Occipital lobe (tissue), 2 donors: ENCODE data around the gene TMEM151A. TPM values are rescaled to one million over a fixed set of nuclear protein-coding genes. Genes with fewer than 3 reads are reported as not detected.
"Not testable (repeated sequence)": the region's sequence is repeated elsewhere in the genome, so short reads cannot be mapped to it uniquely, and the experiment has no call there.

Experiments used
- DNase-seq: peaks from one replicate; lab custom pipeline; 2025; lab: John Stamatoyannopoulos, UW
- total RNA-seq: library from RNA; depleted of rRNA; stranded (reverse); fragments of >200 nt; gene quantifications from one replicate; pipeline ENCODE4 v1.2.3, GENCODE V29; 2014

The TMEM151A gene
- total RNA-seq, 1 donor from 2014 or later, result 6.4 TPM

DNA sequence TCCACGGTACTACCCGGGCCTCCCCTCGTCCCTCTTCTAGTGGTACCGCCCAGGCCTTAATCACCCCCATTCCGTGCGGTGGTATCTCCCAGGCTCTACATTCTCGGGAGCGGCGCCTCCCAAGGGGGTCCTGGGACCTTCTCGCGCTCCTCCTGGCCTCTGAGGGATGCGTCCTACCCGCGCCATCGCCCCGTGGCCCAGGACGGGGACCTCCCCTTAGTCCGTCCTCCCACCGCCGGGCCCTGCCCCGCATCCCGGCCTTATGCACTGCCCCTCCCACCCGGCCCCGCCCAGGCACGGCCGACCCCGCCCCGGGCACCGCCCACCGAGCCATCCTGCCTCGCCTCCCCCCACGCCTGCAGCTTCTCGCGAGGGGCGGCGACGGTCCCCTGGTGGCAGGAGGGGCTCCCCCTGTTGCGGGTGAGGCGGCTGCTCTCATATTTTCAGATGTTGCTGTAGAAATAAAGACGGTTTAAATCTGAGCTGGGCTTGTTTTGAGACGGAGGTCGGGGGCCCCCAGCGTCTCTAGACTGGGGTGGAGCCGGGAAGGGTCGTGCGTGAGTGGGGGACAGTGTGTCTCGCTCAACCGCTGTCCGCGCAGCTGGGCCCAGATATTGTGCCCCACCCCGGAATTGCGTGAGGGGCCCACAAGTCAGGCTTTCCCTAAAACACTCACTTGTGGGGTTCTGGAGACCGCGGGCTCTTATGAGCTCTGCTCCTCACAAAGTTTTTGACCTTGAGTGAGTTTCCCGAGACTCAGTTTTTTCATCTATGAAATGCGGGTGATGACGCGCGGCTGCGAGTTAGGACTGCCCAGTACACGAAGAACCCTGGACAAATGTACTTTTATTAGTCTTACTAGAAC lies 24.1 kb upstream of the TMEM151A start:
- peak; percentile 70 for DNase-seq

DNA sequence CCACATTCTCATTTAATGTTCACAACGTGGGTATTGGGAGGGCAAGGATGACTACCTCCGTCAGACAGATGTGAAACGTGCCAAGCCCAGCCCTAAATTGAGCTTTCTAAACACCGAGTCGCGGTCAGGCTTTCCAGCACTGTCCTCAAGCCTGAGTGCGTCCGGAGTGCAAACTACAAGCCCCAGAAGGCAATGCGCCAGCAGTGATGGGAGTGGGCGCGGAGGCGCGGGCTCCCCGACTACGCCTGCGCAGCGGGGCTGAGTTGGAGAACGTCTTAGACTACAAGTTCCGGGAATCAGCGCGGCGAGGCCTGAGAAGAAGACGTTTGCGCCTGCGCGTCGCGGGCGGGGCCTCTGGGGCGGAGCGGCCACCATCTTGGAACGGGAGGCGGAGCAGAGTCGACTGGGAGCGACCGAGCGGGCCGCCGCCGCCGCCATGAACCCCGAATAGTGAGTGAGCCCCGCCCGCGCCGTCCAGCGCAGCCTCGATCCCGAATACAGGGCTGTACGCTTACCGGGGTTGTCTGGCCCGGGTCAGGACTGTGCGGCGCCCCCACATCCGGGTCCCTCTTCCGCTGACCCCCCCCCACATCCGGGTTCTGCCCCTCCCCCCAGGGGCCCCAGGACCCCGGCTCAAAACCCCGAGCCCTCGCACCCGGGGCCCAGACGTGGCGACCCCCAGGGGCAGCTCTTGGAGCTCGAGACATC lies 23.3 kb upstream of the TMEM151A start, which contains the start of gene RAB1B:
RAB1B (plus strand) TSS at position 396 of the 708 bp plus-strand sequence; CDS start at position 437, 41 bp downstream.
- DNase-seq, result peak; percentile 98

DNA sequence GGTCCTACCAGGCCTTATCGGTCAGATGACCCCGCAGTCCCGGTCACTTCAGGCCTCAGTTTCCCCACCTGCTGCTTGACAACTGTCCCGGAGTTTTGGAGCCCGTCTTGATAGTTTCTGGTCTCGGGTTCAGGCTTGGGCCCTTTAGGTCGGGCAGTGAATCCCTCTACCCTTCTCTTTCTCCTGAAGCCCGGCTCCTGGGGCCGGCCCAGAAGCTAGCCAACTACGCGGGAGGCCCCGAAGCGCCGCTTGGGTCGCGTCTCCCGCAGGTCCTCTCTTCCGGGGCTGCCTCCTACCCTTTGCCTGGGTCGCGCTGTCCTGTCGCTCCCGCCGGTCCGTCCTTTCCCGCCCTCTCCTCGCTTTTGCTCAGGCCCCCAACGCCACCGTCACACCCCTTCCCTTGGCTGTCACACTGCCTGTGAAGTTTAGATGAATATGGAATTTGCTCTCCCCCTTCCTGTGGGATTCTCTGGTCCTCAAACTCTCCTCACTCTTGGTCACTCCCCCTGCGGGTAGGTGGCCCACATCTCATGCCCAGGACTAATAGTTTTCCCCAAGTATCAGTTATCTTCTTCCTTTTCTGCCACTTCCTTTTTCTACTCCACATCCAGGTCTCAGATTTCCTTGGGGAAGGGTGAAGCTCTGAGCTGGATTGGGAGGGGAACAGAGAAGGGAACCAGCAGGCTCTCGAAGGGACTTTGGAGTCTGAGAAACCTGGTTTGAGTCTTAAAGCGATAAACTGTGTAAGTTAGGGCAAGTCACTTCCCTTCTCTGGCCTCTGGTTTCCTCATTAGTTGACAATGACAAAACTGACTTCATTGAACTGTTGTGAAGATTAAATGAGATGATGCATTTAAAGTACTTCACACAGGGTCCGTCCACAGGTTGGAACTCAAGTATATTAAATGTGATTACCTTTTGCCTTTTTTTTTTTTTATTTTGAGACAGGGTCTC lies 22.5 kb upstream of the TMEM151A start:
- no peak for DNase-seq

DNA sequence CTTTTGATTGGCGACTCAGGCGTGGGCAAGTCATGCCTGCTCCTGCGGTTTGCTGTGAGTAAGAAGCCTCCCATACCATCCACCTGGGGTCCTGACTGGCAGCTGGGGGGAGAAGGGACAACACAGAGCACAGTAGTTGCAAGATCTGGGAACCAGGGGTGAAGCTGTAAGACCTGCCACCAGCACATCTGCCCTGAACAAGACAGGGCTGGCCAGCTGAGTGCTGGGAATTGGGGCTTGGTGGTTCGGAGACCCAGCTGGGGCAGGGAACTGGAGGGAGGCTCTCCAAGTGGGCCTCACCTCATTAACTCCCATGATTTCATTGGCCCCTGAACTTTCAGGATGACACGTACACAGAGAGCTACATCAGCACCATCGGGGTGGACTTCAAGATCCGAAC lies 19.9 kb upstream of the TMEM151A start:
- DNase-seq, result no peak

DNA sequence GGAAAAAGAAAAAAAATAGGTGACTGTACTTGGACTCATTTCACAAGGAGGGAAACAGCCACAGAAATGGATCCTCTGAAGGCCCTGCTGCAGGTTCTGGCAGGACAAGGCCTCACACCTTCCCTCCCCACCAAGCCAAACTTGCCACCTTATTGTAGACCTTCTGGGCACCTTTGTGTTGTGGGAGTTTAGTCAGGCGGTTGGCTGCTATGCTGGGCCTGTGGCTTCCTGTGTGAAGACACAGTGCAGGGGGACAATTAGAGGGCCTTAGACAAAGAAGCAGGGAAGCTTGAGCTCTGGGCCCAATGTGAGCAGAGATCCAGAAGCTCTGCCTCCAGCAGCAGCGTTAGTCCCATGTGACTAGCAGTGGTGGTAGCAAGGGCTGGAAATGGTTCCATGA lies 19.1 kb upstream of the TMEM151A start:
- no peak for DNase-seq

DNA sequence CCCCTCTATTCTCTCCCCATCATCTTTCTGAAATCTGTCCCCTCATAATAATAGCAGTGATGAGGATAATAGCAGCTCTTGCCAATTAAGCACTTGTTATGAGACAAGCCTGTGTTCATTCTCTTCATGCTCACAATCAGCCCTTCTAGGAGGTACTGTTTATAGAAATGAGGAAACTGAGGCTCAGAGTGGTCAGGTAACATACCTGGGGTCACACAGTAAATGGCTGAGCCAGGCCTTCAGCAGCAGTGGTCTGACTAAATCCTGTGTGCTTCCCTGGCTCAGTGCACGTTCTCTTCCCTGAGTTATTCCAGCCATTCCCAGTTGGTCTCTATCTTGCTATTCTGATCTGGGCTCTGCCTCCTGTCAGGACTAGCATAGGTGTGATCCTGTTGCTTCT lies 17.5 kb upstream of the TMEM151A start:
- no peak for DNase-seq

DNA sequence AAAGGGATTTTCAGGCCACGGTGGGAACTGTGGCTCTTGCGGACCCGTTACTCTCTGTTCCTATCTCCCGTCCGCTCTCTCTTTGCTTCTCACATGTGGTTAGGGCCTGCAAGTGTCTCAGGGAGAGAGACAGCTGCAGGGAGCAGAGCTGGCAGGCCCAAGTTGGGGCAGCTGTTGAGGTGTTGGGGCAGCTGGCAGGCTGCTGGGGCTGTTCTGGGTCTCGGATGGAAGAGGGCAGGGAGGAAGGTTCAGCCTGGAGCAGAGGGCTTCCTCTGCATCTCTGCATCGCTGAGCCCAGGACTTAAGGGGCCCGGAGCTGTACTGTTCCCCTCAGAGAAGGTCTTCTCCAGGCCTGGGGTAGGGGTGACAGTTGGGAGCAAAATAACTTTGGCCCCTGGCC lies 16.3 kb upstream of the TMEM151A start:
- no peak for DNase-seq

DNA sequence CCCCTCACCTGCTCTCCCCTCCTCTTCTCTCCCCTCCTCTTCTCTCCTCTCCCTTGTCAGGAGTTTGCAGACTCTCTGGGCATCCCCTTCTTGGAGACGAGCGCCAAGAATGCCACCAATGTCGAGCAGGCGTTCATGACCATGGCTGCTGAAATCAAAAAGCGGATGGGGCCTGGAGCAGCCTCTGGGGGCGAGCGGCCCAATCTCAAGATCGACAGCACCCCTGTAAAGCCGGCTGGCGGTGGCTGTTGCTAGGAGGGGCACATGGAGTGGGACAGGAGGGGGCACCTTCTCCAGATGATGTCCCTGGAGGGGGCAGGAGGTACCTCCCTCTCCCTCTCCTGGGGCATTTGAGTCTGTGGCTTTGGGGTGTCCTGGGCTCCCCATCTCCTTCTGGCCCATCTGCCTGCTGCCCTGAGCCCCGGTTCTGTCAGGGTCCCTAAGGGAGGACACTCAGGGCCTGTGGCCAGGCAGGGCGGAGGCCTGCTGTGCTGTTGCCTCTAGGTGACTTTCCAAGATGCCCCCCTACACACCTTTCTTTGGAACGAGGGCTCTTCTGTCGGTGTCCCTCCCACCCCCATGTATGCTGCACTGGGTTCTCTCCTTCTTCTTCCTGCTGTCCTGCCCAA lies 15.6 kb upstream of the TMEM151A start:
- no peak for DNase-seq

DNA sequence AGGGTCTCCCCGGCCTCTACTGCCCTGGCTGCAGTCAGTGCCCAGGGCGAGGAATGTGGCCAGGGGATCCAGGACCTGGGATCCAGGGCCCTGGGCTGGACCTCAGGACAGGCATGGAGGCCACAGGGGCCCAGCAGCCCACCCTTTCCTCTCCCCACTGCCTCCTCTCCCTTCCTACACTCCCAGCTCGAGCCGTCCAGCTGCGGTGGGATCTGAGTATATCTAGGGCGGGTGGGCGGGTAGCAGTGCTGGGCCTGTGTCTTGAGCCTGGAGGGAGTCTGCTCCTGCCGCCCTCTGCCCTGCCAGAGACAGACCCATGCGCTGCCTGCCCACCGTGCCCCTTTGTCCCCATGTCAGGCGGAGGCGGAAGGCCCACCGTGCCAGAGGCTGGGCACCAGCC lies 15.1 kb upstream of the TMEM151A start:
- not testable (repeated sequence) for DNase-seq

DNA sequence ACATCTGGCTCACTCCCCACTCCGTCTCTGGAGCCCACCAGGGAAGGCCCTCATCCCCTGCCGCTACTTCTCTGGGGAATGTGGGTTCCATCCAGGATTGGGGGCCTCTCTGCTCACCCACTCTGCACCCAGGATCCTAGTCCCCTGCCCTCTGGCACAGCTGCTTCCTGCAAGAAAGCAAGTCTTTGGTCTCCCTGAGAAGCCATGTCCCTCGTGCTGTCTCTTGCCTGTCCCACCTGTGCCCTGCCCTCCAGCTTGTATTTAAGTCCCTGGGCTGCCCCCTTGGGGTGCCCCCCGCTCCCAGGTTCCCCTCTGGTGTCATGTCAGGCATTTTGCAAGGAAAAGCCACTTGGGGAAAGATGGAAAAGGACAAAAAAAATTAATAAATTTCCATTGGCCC lies 14.6 kb upstream of the TMEM151A start:
- DNase-seq, result not testable (repeated sequence)

DNA sequence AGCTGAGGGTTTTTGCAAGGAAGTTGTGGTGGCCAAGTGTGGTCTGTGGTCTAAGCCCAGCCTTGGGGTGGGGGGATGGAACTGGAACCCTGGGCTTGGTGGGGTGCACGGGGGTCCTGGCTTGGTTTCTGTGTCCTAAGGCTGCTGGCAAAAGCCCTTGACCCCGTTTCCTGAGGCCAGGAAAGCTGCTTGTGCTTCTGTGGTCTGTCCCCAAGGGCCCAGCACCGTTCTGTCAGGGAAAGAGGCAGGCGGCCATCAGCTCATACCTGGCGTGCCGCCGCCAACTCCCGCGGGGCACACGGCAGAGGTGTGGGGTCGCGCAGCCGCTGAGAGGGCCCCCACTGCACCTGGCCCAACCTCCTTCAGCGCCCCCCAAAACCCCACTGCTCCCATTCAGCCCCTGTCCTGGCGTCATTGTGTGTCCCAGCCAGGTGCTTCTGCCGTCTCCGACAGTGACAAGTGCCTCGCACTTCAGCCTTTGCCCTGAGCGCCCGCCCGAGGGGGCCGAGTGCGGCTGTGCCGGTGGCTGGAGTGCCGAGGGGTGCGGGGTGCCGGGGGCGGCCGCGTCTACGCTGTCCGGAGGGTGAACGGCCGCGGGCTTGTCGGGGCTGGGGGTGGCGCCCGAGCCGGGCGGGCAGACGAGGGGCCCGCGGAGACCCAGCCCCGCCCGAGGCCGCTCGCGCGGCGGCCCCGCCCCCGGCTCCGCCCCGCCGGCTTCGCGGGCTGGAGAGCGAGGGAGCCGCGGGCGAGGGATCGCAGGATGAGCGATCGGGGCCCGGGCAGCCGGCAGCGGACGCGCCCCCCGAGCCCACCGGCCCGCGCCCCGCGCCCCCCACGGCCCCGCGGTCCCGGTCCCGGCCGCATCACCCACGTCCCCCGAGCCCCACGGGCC lies 14.0 kb upstream of the TMEM151A start, which contains the start of gene CNIH2:
CNIH2 (plus strand) TSS at position 705 of the 892 bp plus-strand sequence. CDS start 282 bp downstream, outside the sequence.
- DNase-seq, result no peak

DNA sequence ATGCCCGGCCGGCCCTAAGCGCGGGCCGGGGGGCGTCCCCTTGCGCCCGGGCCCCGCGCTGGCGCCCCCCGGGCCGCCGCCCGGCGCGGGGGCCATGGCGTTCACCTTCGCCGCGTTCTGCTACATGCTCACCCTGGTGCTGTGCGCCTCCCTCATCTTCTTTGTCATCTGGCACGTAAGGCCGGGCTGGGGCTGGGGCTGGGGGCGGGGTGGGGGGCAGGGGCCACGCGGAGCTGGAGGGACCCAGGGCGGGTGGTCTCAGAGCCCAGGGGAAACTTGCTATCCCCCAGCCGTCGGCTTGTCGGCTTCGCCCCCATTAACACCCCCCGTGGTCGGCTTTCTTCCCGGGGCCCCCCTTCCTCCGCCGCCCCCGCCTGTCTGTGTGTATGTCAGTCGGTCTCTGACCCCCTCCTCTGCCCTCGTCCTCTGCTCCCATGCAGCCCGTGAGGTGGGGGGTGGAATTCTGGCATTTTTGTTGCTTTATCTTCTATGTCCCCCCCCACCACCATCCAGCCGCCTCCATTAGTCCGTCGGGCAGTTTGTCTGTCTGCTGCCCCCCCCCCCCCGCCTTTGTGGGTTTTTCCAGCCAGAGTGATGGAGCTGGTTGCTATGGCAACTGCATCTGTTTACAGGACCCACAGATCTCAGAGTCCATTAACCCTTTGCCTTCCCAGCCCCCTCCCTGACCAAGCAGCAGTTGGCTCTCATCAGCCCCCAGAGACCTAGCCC lies 13.2 kb upstream of the TMEM151A start:
- no peak for DNase-seq

DNA sequence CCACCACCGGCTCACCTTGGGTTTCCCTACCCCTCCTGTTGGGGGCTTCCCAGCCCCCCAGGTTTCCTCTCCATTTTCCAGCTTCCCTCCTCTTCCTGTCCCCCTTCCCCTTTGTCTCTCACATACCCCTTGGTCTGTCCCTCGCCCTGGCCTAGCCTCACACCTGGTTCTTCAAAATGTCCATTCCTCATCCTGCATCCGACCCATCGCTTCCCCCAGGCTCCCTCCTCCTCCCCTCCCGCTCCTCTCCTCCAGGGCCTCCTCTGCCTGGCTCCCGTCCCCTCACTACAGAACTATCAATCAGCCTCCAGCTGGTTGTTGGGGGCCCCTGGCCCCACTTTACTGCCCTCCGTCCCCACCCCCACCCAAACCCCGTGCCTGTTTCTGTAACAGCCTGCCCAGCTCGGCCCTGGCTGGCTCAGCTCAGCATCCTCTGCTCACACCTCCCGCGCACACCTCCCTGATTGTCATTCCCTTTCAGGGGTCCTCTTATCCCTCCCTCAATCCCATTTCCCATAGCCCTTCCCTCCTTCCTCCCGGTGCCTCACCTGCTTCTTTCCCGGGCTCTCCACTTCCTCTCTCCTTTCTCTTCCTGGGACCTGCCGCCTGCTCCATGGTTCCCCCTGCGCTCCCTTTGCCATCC lies 12.5 kb upstream of the TMEM151A start:
- no peak for DNase-seq

DNA sequence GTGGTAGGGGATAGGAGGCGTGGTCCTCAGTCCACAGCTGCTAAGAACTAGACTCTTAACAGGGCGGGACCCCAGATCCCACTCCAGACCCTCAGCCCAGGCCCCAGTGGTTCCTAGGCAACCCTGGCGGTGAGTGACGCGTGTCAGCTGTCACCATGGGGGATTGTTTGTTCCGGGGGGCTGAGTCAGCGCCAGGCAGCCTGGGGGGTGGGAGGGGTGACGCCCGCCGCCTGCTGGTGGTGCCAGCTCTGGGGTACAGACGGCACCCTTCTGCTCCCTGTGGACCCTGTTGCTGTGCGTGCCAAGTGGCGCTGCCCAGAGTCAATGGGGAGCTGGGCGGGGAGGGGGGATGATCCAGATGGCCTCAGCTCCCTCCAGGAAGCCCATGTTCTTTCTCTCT lies 11.3 kb upstream of the TMEM151A start:
- DNase-seq, result no peak

DNA sequence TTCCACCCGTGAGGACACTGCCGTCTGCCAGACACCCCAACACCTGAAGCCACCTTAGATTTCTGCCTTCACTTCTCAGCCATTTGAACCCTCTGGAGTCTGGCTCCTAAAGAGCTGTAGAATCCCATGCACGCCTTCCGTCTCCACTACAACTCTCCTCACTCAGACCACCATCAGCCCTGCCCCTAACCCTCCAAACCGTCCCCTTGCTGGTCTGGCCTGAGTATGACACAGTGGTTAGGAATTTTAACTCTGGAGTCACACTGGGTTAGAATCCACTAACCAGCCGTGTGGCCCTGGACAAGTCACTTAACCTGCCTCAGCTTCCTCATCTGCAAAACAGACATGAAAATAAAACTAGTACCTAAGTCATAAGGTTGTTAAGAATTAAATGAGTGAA lies 10.7 kb upstream of the TMEM151A start:
- no peak for DNase-seq

DNA sequence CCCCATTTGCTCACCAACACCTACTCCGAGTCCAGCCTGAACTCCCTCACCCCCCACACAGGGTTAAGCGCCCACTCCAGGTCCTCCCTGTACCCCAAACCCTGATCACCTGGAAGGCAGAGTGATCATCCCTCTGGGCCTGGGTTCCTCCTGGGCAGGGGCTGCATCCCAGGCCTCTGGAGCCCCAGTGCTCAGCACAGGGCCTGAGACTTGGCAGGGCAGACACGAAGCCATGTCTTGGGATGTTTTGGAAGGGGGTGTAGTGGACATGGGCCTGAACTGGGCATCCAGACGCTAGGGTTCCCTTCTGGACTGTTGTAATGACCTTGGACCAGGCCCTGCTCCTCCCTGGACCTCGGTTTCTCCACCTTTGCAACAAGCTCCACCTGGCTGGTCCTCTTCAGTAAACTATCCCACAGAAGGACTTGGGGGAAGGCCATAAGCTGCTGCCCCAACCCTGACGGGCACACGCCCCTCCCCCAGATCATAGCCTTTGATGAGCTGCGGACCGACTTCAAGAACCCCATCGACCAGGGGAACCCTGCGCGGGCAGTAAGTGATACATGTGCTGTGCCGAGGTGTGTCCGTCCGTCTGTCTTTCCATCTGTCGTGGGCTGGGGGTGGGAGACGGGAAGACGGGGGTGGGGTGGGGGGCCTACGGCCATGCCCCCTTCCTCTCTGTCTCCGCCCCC lies 9.8 kb upstream of the TMEM151A start:
- DNase-seq, result no peak

DNA sequence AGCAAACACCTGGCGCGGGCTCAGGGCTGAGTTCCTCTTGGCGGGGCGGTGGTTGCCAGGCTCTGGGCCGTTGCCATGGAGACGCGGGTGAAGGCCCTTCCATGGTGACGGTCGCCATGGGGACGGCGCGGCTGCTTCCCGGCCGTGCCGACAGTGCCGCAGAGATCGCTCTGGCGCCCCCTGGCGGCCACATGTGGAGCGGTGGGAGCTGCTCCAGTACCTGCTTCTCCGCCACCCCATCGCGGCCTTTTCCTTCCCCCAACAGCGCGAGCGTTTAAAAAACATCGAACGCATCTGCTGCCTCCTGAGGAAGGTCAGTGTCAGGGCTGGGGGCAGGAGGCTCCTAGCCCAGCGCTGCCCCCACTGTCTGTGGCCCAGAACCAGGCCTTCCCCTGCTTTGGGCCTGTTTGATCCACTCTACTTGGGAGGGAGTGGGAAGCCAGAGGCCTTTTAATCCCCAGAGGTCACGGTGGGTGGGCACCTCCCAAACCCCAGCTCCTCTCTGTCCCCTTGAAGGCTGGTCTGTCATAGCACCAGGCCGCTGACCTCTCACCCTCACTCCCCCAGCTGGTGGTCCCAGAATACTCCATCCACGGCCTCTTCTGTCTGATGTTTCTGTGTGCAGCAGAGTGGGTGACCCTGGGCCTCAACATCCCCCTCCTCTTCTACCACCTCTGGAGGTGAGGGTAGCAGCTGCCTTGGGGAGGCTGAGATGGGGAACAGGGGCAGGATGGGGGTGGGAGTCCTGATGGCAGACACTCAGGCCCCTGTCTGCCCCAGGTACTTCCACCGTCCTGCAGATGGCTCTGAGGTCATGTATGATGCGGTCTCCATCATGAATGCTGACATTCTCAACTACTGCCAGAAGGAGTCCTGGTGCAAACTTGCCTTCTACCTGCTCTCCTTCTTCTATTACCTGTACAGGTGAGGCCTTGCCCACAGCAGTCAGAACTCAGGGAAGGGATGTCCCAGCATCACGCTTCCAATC lies 8.9 kb upstream of the TMEM151A start:
- peak; percentile 96 for DNase-seq
